Lower leg skin (tissue), 4 donors: ENCODE results near the gene PALM3. TPM values are rescaled to one million over a fixed set of nuclear protein-coding genes. Genes with fewer than 3 reads are reported as not detected.

Experiments used
- DNase-seq, 2 donors: peaks; one replicate each; pipeline ENCODE4 v3.0.0-alpha.2; 2019; ENCODE audit warnings: low spot score in 2 of 2
- H3K4me3 ChIP-seq: fragments of 200-600 bp; sonication (generic); 2 replicates; pipeline ENCODE4 v1.5.1; 2017; ENCODE audit warnings: mild to moderate bottlenecking, low read depth; ENCODE audit not compliant: poor library complexity, severe bottlenecking
- CTCF ChIP-seq, 3 donors: fragments of 450-650 bp; IDR thresholded peaks; one replicate each; pipeline ENCODE4 v1.5.1; 2016; ENCODE audit warnings: antibody characterized with exemption in 3 of 3, mild to moderate bottlenecking in 3 of 3, moderate library complexity in 2 of 3
- POLR2A ChIP-seq, 2 donors: fragments of 450-650 bp; IDR thresholded peaks; one replicate each; pipeline ENCODE4 v1.6.1; 2016 to 2017; ENCODE audit warnings: antibody characterized with exemption in 2 of 2, mild to moderate bottlenecking in 1 of 2, moderate library complexity in 1 of 2
- WGBS, 2 donors: methylation state at CpG; one replicate each; pipeline ENCODE4 v1.1.5; 2018; 5-methylcytosine and 5-hydroxymethylcytosine counted together
- intact Hi-C: fragments of 100-400 bp; cut with DNase I; formaldehyde crosslinking; loops from one replicate; pipeline ENCODE4 v1.15.0; 2023; ENCODE audit warnings: low total_unique reads
- total RNA-seq, 4 donors: library from RNA; depleted of rRNA; stranded (reverse); fragments of >200 nt; gene quantifications; one replicate each; pipeline ENCODE4 v1.1.0, GENCODE V29; 2016

The PALM3 gene
- total RNA-seq, 4 donors from 2014 or later: 0.10 TPM; not detected in 3

- no peak overlapping the region for H3K4me3 ChIP-seq
- intact Hi-C loops: loop anchor here (10.0 kb wide), 1 partner anchor 94 kb away; no protein-coding TSS in a partner anchor
These were observed 3.4 kb downstream of the PALM3 start for GRCh38 chr19:14058182-14059092.

GRCh38 chr19:14056741-14057356 is 5.0 kb downstream of the PALM3 start:
- intact Hi-C loops: loop anchor here (10.0 kb wide), 1 partner anchor 92 kb away; no protein-coding TSS in a partner anchor
- TF ChIP-seq POLR2A (IDR thresholded peaks at IDR 0.05) (no peak), CTCF (IDR thresholded peaks at IDR 0.05) (no peak)
- 29 to 44% methylated on average over 14 to 18 of the region's 19 CpGs for WGBS, 2 donors
- no peak for DNase-seq
- H3K4me3 ChIP-seq: no peak overlapping the region

More at GRCh38 chr19:14058182-14059092, 3.4 kb downstream of the PALM3 start:
- WGBS, 2 donors: 18% methylated on average over 17 of the region's 17 CpGs
- TF ChIP-seq POLR2A (IDR thresholded peaks at IDR 0.05) (no peak), CTCF (IDR thresholded peaks at IDR 0.05) (no peak)
- DNase-seq: peak in 1 of 2 donors; percentile 74

GRCh38 chr19:14056069-14056666 is 5.7 kb downstream of the PALM3 start:
- intact Hi-C loops: loop anchor here (10.0 kb wide), 1 partner anchor 91 kb away; no protein-coding TSS in a partner anchor
- H3K4me3 ChIP-seq: no peak overlapping the region
- no peak for DNase-seq
- WGBS, 2 donors: 94 to 98% methylated on average over 8 to 10 of the region's 10 CpGs
- TF ChIP-seq POLR2A (IDR thresholded peaks at IDR 0.05) (no peak), CTCF (IDR thresholded peaks at IDR 0.05) (no peak)

- WGBS, 2 donors: 85 to 90% methylated on average over 3 of the region's 3 CpGs
- DNase-seq: no peak
- intact Hi-C loops: loop anchor here (10.0 kb wide), 1 partner anchor 91 kb away; no protein-coding TSS in a partner anchor
- TF ChIP-seq POLR2A (IDR thresholded peaks at IDR 0.05): no peak
- no peak for TF ChIP-seq CTCF (IDR thresholded peaks at IDR 0.05)
- no peak overlapping the region for H3K4me3 ChIP-seq
These were observed 6.5 kb downstream of the PALM3 start for GRCh38 chr19:14055396-14055795.

- TF ChIP-seq POLR2A (IDR thresholded peaks at IDR 0.05): no peak
- no peak for TF ChIP-seq CTCF (IDR thresholded peaks at IDR 0.05)
- H3K4me3 ChIP-seq: no peak overlapping the region
- intact Hi-C loops: loop anchor here (10.0 kb wide), 1 partner anchor 90 kb away; no protein-coding TSS in a partner anchor
- 51 to 61% methylated on average over 11 of the region's 11 CpGs for WGBS, 2 donors
- DNase-seq: no peak
These were observed 7.2 kb downstream of the PALM3 start for GRCh38 chr19:14054721-14055120.
